Gastrocnemius medialis (tissue), 4 donors: ENCODE measurements around the gene NHLRC1. TPM values are rescaled to one million over a fixed set of nuclear protein-coding genes. Genes with fewer than 3 reads are reported as not detected.

Source experiments
- ATAC-seq, 2 donors: fragments of 150-250 bp; one replicate each; pipeline ENCODE4 v1.9.1; 2016
- DNase-seq, 2 donors: peaks; one replicate each; pipeline ENCODE4 v3.0.0-alpha.2; 2019
- H3K27ac ChIP-seq, 4 donors: fragments of 200-600 bp; sonication (generic); 1 replicate in 1 of 4; 2 replicates in 3 of 4; pipeline ENCODE4 v1.5.1; 2016 to 2018; ENCODE audit warnings: mild to moderate bottlenecking in 2 of 4, moderate library complexity in 1 of 4
- H3K27me3 ChIP-seq, 3 donors: fragments of 200-600 bp; sonication (generic) in 2 of 3; 1 replicate in 1 of 3; 2 replicates in 2 of 3; pipeline versions ENCODE4 v1.5.1 to v1.6.0; 2016 to 2019; ENCODE audit warnings: mild to moderate bottlenecking in 1 of 3, moderate library complexity in 1 of 3
- H3K36me3 ChIP-seq, 2 donors: fragments of 200-600 bp; sonication (generic) in 1 of 2; one replicate each; pipeline ENCODE4 v1.5.1; 2017 to 2018
- H3K4me1 ChIP-seq, 2 donors: fragments of 200-600 bp; sonication (generic) in 1 of 2; one replicate each; pipeline ENCODE4 v1.5.1; 2016 to 2017; ENCODE audit warnings: mild to moderate bottlenecking in 2 of 2
- H3K4me3 ChIP-seq, 4 donors: fragments of 200-600 bp; sonication (generic) in 3 of 4; 1 replicate in 1 of 4; 2 replicates in 3 of 4; pipeline ENCODE4 v1.5.1; 2016 to 2019; ENCODE audit warnings: mild to moderate bottlenecking in 2 of 4
- H3K9me3 ChIP-seq, 3 donors: fragments of 200-600 bp; sonication (generic) in 2 of 3; 1 replicate in 1 of 3; 2 replicates in 2 of 3; pipeline ENCODE4 v1.5.1; 2016 to 2019
- CTCF ChIP-seq, 5 experiments: fragments of 450-650 bp in 3 of 5; fragments of 200-600 bp in 2 of 5; sonication (generic) in 2 of 5; IDR thresholded peaks in 4 of 5; conservative IDR thresholded peaks in 1 of 5; 1 replicate in 4 of 5; 2 replicates in 1 of 5; pipeline ENCODE4 v1.5.1; 2016 to 2019; ENCODE audit warnings: antibody characterized with exemption in 5 of 5, mild to moderate bottlenecking in 3 of 5, moderate library complexity in 3 of 5
- POLR2A ChIP-seq, 2 donors: fragments of 450-650 bp; IDR thresholded peaks; one replicate each; pipeline ENCODE4 v1.6.1; 2017; ENCODE audit warnings: antibody characterized with exemption in 2 of 2, mild to moderate bottlenecking in 2 of 2, moderate library complexity in 2 of 2
- in situ Hi-C, 4 donors: fragments of 200-750 bp; cut with MboI; loops; one replicate each; pipeline versions ENCODE4 v1.15.0 to v1.8.0; 2017; ENCODE audit warnings: low sequenced_read_pairs in 4 of 4
- intact Hi-C: fragments of 100-400 bp; cut with DNase I; formaldehyde crosslinking; loops from one replicate; pipeline ENCODE4 v1.15.1; 2023; ENCODE audit warnings: low total_unique reads
- total RNA-seq, 4 donors: library from RNA; depleted of rRNA; stranded (reverse); fragments of >200 nt; gene quantifications; one replicate each; pipeline versions ENCODE4 v1.1.0 to v1.2.3, GENCODE V29; 2016

The NHLRC1 gene
- total RNA-seq, 4 donors from 2014 or later, result 0.56 to 1.9 (median 1.4) TPM

- H3K4me3 ChIP-seq, result no peak overlapping the region
- no peaks in the 10 kb centered on the region for H3K9me3 ChIP-seq
- H3K4me1 ChIP-seq, result peaks cover 8 to 13% of the 10 kb centered on the region in 2 donors
- no peak for ATAC-seq
- intact Hi-C loops, result no loop called here
- no peaks in the 10 kb centered on the region for H3K27me3 ChIP-seq
- no peaks in the 10 kb centered on the region for H3K36me3 ChIP-seq
- TF ChIP-seq POLR2A (IDR thresholded peaks at IDR 0.05) (no peak), CTCF (IDR thresholded peaks at IDR 0.05 in 4 of 5, conservative IDR thresholded peaks at IDR 0.05 in 1 of 5) (no peak)
- no peak overlapping the region for H3K27ac ChIP-seq
- no peak for DNase-seq
- in situ Hi-C loops, result loop anchor here in 3 of 4 donors (25.0 kb wide), 2 partner anchors 264 to 939 kb away; no protein-coding TSS in a partner anchor
Observed at GRCh38 chr6:18101271-18101670, 21.2 kb downstream of the NHLRC1 start.

- no peak for TF ChIP-seq POLR2A (IDR thresholded peaks at IDR 0.05)
- no peak for TF ChIP-seq CTCF (IDR thresholded peaks at IDR 0.05 in 4 of 5, conservative IDR thresholded peaks at IDR 0.05 in 1 of 5)
- peaks cover 8 to 13% of the 10 kb centered on the region in 2 donors for H3K4me1 ChIP-seq
- intact Hi-C loops (no loop called here), in situ Hi-C loops (loop anchor here in 3 of 4 donors (25.0 kb wide), 2 partner anchors 263 to 938 kb away; no protein-coding TSS in a partner anchor)
- H3K9me3 ChIP-seq, result no peaks in the 10 kb centered on the region
- no peaks in the 10 kb centered on the region for H3K27me3 ChIP-seq
- no peaks in the 10 kb centered on the region for H3K36me3 ChIP-seq
- no peak overlapping the region for H3K27ac ChIP-seq
- ATAC-seq (no peak), DNase-seq (no peak)
- no peak overlapping the region for H3K4me3 ChIP-seq
Observed at GRCh38 chr6:18100296-18100695, 22.2 kb downstream of the NHLRC1 start.

- in situ Hi-C loops (no loop called here), intact Hi-C loops (no loop called here)
- DNase-seq (no peak), ATAC-seq (no peak)
- Histone ChIP-seq H3K27ac (no peak overlapping the region), H3K27me3 (no peaks in the 10 kb centered on the region), H3K36me3 (no peaks in the 10 kb centered on the region), H3K4me1 (peaks cover 8 to 13% of the 10 kb centered on the region in 2 donors), H3K9me3 (no peaks in the 10 kb centered on the region), H3K4me3 (no peak overlapping the region)
- no peak for TF ChIP-seq CTCF (IDR thresholded peaks at IDR 0.05 in 4 of 5, conservative IDR thresholded peaks at IDR 0.05 in 1 of 5)
- TF ChIP-seq POLR2A (IDR thresholded peaks at IDR 0.05), result no peak
Observed at GRCh38 chr6:18099511-18099910, 23.0 kb downstream of the NHLRC1 start.

GRCh38 chr6:18096423-18096822 lies 26.1 kb downstream of the NHLRC1 start:
- H3K9me3 ChIP-seq, result no peaks in the 10 kb centered on the region
- in situ Hi-C loops, result no loop called here
- intact Hi-C loops, result no loop called here
- DNase-seq (no peak), ATAC-seq (no peak)
- no peak overlapping the region for H3K27ac ChIP-seq
- TF ChIP-seq CTCF (IDR thresholded peaks at IDR 0.05 in 4 of 5, conservative IDR thresholded peaks at IDR 0.05 in 1 of 5) (no peak), POLR2A (IDR thresholded peaks at IDR 0.05) (no peak)
- H3K4me3 ChIP-seq, result no peak overlapping the region
- no peaks in the 10 kb centered on the region for H3K36me3 ChIP-seq
- H3K27me3 ChIP-seq, result no peaks in the 10 kb centered on the region
- H3K4me1 ChIP-seq, result no peaks in the 10 kb centered on the region

- Histone ChIP-seq H3K36me3 (no peaks in the 10 kb centered on the region), H3K4me1 (no peaks in the 10 kb centered on the region), H3K4me3 (no peak overlapping the region), H3K27ac (no peak overlapping the region), H3K27me3 (no peaks in the 10 kb centered on the region), H3K9me3 (no peaks in the 10 kb centered on the region)
- in situ Hi-C loops, result no loop called here
- ATAC-seq (no peak), DNase-seq (no peak)
- TF ChIP-seq POLR2A (IDR thresholded peaks at IDR 0.05) (no peak), CTCF (IDR thresholded peaks at IDR 0.05 in 4 of 5, conservative IDR thresholded peaks at IDR 0.05 in 1 of 5) (no peak)
- intact Hi-C loops, result no loop called here
Observed at GRCh38 chr6:18091382-18091781, 31.1 kb downstream of the NHLRC1 start.
